Heart left ventricle (tissue), 16 donors: ENCODE results near the gene CFP. TPM values are rescaled to one million over a fixed set of nuclear protein-coding genes. Genes with fewer than 3 reads are reported as not detected.

Source experiments
- ATAC-seq, 4 donors: fragments of 200-7000 bp; cut with Tn5 transposase; one replicate each; pipeline ENCODE4 v1.9.1; 2020 to 2022; ENCODE audit warnings: moderate library complexity in 4 of 4, mild to moderate bottlenecking in 3 of 4, moderate number of reproducible peaks in 1 of 4
- DNase-seq, 5 donors: peaks; one replicate each; pipeline ENCODE4 v3.0.0-alpha.2; 2020
- H3K27ac ChIP-seq, 12 donors: fragments of 200-600 bp; sonication (generic) in 4 of 12; one replicate each; pipeline versions ENCODE4 v1.5.0 to v1.8.0; 2016 to 2022; ENCODE audit warnings: mild to moderate bottlenecking in 2 of 12
- H3K27me3 ChIP-seq, 9 donors: fragments of 200-600 bp; sonication (generic) in 2 of 9; one replicate each; pipeline versions ENCODE4 v1.5.1 to v1.8.0; 2016 to 2022; ENCODE audit warnings: mild to moderate bottlenecking in 3 of 9
- H3K36me3 ChIP-seq, 9 donors: fragments of 200-600 bp; sonication (generic) in 2 of 9; one replicate each; pipeline versions ENCODE4 v1.5.0 to v1.8.0; 2018 to 2022; ENCODE audit warnings: mild to moderate bottlenecking in 2 of 9
- H3K4me1 ChIP-seq, 12 donors: fragments of 200-600 bp; sonication (generic) in 4 of 12; one replicate each; pipeline versions ENCODE4 v1.5.0 to v1.8.0; 2016 to 2022; ENCODE audit warnings: mild to moderate bottlenecking in 3 of 12
- H3K4me3 ChIP-seq, 12 donors: fragments of 200-600 bp; sonication (generic) in 4 of 12; one replicate each; pipeline versions ENCODE4 v1.5.0 to v1.8.0; 2017 to 2022; ENCODE audit warnings: mild to moderate bottlenecking in 9 of 12, moderate library complexity in 4 of 12
- H3K9me3 ChIP-seq, 12 donors: fragments of 200-600 bp; sonication (generic) in 4 of 12; one replicate each; pipeline versions ENCODE4 v1.5.0 to v1.8.0; 2016 to 2022; ENCODE audit warnings: mild to moderate bottlenecking in 1 of 12
- CTCF ChIP-seq, 12 donors: fragments of 200-600 bp; sonication (generic) in 4 of 12; IDR thresholded peaks; one replicate each; pipeline versions ENCODE4 v1.5.0 to v1.8.0; 2018 to 2022; ENCODE audit warnings: antibody characterized with exemption in 12 of 12, mild to moderate bottlenecking in 5 of 12
- POLR2A ChIP-seq, 2 donors: fragments of 450-650 bp; IDR thresholded peaks; one replicate each; pipeline ENCODE4 v1.6.1; 2017; ENCODE audit warnings: antibody characterized with exemption in 2 of 2, mild to moderate bottlenecking in 2 of 2, moderate library complexity in 2 of 2
- WGBS, 4 donors: extraction: QIAGEN DNeasy Blood & Tissue Kit in 2 of 4; methylation state at CpG; one replicate each; pipeline versions ENCODE4 v1.1.5 to v1.1.7; 2013 to 2018; 5-methylcytosine and 5-hydroxymethylcytosine counted together
- intact Hi-C, 10 donors: fragments of 100-400 bp; cut with DNase I; formaldehyde crosslinking; loops; one replicate each; pipeline versions ENCODE4 v1.11.1 to v1.14.2; 2022
- polyA plus RNA-seq, 2 donors: library from polyadenylated mRNA; stranded (reverse); fragments of 200-250 nt; gene quantifications; one replicate each; pipeline ENCODE4 v1.2.3, GENCODE V29; 2013
- total RNA-seq, 9 donors: library from RNA; depleted of rRNA in 2 of 9; stranded (reverse); fragments of >200 nt in 2 of 9; fragmentation: NEBNext Ultra II Directional in 3 of 9; extraction: Animal tissue kit (Norgen Biotek cat#: 25700) in 3 of 9; gene quantifications; one replicate each; pipeline versions ENCODE4 v1.1.0 to v1.2.4, GENCODE V29; 2016 to 2023
- donor health status: ischemic (EF 13 %, LVEDD 7.1; RV severe dilation, severe dysfunction).
- donor health status: healthy with polysubstance abuse.
- donor health status: DM: no; HTN: yes; CAD: no.
- donor health status: DM: no; HTN: no; CAD: no.
- donor health status: ischemic (EF 25% LVEDD 6.9; RV normal size, moderate dysfunction).
- donor health status: ischemic (EF 25% LVEDD 5.7; RV mildly dilated, moderate dysfunction).
- donor health status: healthy.
- donor health status: DM: yes; HTN: yes; CAD: no.
- donor health status: ischemic (EF 35%, LVEDD 5.7; RV mildly dilated, moderate dysfunction).
- donor health status: nonischemic (EF 11% LVEDD 7.7; RV severe dilation, severe dysfunction).
- donor health status: DM: yes; HTN: yes; CAD: no.
- donor health status: PGD.
- donor health status: ischemic (EF 29% LVEDD 5.4; RV normal size, mild dysfunction).
- donor health status: nonischemic (EF 23%, LVEDD 6.1; RV moderate dilation, normal function).

Gene CFP
- total and polyA plus RNA-seq, 11 donors, result 0.98 to 24.7 (median 1.8) TPM

- Histone ChIP-seq H3K27me3 (no peaks in the 10 kb centered on the region), H3K9me3 (no peaks in the 10 kb centered on the region), H3K4me1 (peaks cover 0 to 2% (median 0%) of the 10 kb centered on the region in 12 donors), H3K4me3 (no peak overlapping the region), H3K36me3 (no peaks in the 10 kb centered on the region), H3K27ac (no peak overlapping the region)
- TF ChIP-seq CTCF (IDR thresholded peaks at IDR 0.05) (no peak), POLR2A (IDR thresholded peaks at IDR 0.05) (no peak)
- 71 to 89% (median 74%) methylated on average over 5 of the region's 5 CpGs for WGBS, 4 donors
- ATAC-seq, result no peak
- DNase-seq, result no peak
- intact Hi-C loops, result no loop called here
Observed at GRCh38 chrX:47664737-47665136, 35.0 kb upstream of the CFP start.

- 22 to 85% (median 54%) methylated on average over 1 of the region's 1 CpG for WGBS, 4 donors
- no peak overlapping the region for H3K4me3 ChIP-seq
- TF ChIP-seq CTCF (IDR thresholded peaks at IDR 0.05) (no peak), POLR2A (IDR thresholded peaks at IDR 0.05) (no peak)
- no peaks in the 10 kb centered on the region for H3K27me3 ChIP-seq
- no peaks in the 10 kb centered on the region for H3K9me3 ChIP-seq
- peak overlapping the region in 2 of 12 donors; percentile 24 to 48 for H3K27ac ChIP-seq
- peaks cover 0 to 6% (median under 1%) of the 10 kb centered on the region in 9 donors for H3K36me3 ChIP-seq
- peaks cover 0 to 13% (median 3%) of the 10 kb centered on the region in 12 donors for H3K4me1 ChIP-seq
- intact Hi-C loops, result no loop called here
- ATAC-seq (no peak), DNase-seq (peak in 1 of 5 donors; percentile 46)
Observed at GRCh38 chrX:47662144-47662657, 32.5 kb upstream of the CFP start.

- H3K4me3 ChIP-seq, result no peak overlapping the region
- WGBS, 4 donors, result 74 to 92% (median 84%) methylated on average over 7 of the region's 7 CpGs
Observed at GRCh38 chrX:47661539-47661938, 31.8 kb upstream of the CFP start.

GRCh38 chrX:47659421-47659726 is 29.6 kb upstream of the CFP start:
- H3K27ac ChIP-seq, result peak overlapping the region in 11 of 12 donors; percentile 88 to 97 (median 91)
- TF ChIP-seq POLR2A (IDR thresholded peaks at IDR 0.05) (no peak), CTCF (IDR thresholded peaks at IDR 0.05) (no peak)
- peaks cover 0 to 13% (median 3%) of the 10 kb centered on the region in 12 donors for H3K4me1 ChIP-seq
- peak overlapping the region in 11 of 12 donors; percentile 40 to 80 (median 66) for H3K4me3 ChIP-seq
- ATAC-seq, result no peak
- H3K36me3 ChIP-seq, result peaks cover 0 to 32% (median 22%) of the 10 kb centered on the region in 9 donors
- no peaks in the 10 kb centered on the region for H3K9me3 ChIP-seq
- intact Hi-C loops, result loop anchor here in 6 of 10 donors (5.0 to 10.0 kb wide), 4 partner anchors 175 to 465 kb away; partner anchors contain the start of genes UBA1 (in 2 of the 6) and ZNF81 (in 2 of the 6)
- no peaks in the 10 kb centered on the region for H3K27me3 ChIP-seq
- WGBS, 4 donors, result 25 to 51% (median 37%) methylated on average over 8 of the region's 8 CpGs
- no peak for DNase-seq

More at GRCh38 chrX:47661539-47661938, 31.8 kb upstream of the CFP start:
- no peaks in the 10 kb centered on the region for H3K9me3 ChIP-seq
- H3K27ac ChIP-seq, result peak overlapping the region in 1 of 12 donors; percentile 9
- no peak for DNase-seq
- intact Hi-C loops, result no loop called here
- peaks cover 0 to 12% (median 7%) of the 10 kb centered on the region in 9 donors for H3K36me3 ChIP-seq
- ATAC-seq, result no peak
- H3K4me1 ChIP-seq, result peaks cover 0 to 13% (median 3%) of the 10 kb centered on the region in 12 donors
- TF ChIP-seq CTCF (IDR thresholded peaks at IDR 0.05) (no peak), POLR2A (IDR thresholded peaks at IDR 0.05) (no peak)
- no peaks in the 10 kb centered on the region for H3K27me3 ChIP-seq
